Fibroblast of mammary gland (primary cell): ENCODE data around the gene ABO.
"Not testable (repeated sequence)": the region's sequence is repeated elsewhere in the genome, so short reads cannot be mapped to it uniquely, and the experiment has no call there.

Source experiments
- DNase-seq: peaks from one replicate; pipeline ENCODE4 v3.0.0-alpha.2; 2010; ENCODE audit warnings: low read depth
- H3K4me3 ChIP-seq: 2 replicates; pipeline ENCODE4 v1.5.1; 2011; ENCODE audit warnings: low read depth, mild to moderate bottlenecking, low read length, moderate library complexity; ENCODE audit not compliant: control insufficient read depth
- CTCF ChIP-seq: conservative IDR thresholded peaks from 2 replicates; pipeline ENCODE4 v1.5.1; 2011; ENCODE audit warnings: low read depth, low read length, inconsistent platforms; ENCODE audit not compliant: control insufficient read depth, insufficient read depth

Gene ABO

GRCh38 chr9:133239533-133240090 is 35.4 kb downstream of the ABO start:
- DNase-seq = no peak
- no peak overlapping the region for H3K4me3 ChIP-seq
- no peak for TF ChIP-seq CTCF

GRCh38 chr9:133238851-133239532 is 36.0 kb downstream of the ABO start:
- TF ChIP-seq CTCF = peak; percentile 66
- peak overlapping the region; percentile 23 for H3K4me3 ChIP-seq
- DNase-seq = peak; percentile 53

- H3K4me3 ChIP-seq = peak overlapping the region; percentile 23
- DNase-seq = peak; percentile 32
These were observed 36.6 kb downstream of the ABO start for GRCh38 chr9:133238272-133238850.

GRCh38 chr9:133237035-133237731 is 37.8 kb downstream of the ABO start:
- H3K4me3 ChIP-seq = no peak overlapping the region
- no peak for TF ChIP-seq CTCF
- peak; percentile 74 for DNase-seq

More at GRCh38 chr9:133238272-133238850, 36.6 kb downstream of the ABO start:
- no peak for TF ChIP-seq CTCF

GRCh38 chr9:133236291-133237034 is 38.5 kb downstream of the ABO start:
- not testable (repeated sequence) for DNase-seq, H3K4me3 ChIP-seq

- TF ChIP-seq CTCF = no peak
- DNase-seq = no peak
- no peak overlapping the region for H3K4me3 ChIP-seq
These were observed 39.3 kb downstream of the ABO start for GRCh38 chr9:133235549-133236222.
